Neural cell (in vitro differentiated cells): ENCODE results near the gene MAP7D1.

ENCODE experiments used
- EZH2 ChIP-seq: fragments of 200-600, 300-800 bp; shearing (Covaris generic), sonication (generic); IDR thresholded peaks from 2 replicates; pipeline ENCODE4 v1.6.1; 2014; ENCODE audit warnings: antibody characterized with exemption, low read length, borderline replicate concordance, mild to moderate bottlenecking; ENCODE audit not compliant: insufficient read depth, poor library complexity, severe bottlenecking
- POLR2AphosphoS5 ChIP-seq: IDR thresholded peaks from 2 replicates; pipeline ENCODE4 v1.6.1; 2012
- RAD21 ChIP-seq: fragments of 450-650 bp; conservative IDR thresholded peaks from 2 replicates; pipeline ENCODE4 v1.6.1; 2014; ENCODE audit warnings: antibody characterized with exemption, mild to moderate bottlenecking, moderate library complexity
- TF ChIP-seq, protein P1 (sequence below): fragments of 450-650 bp; IDR thresholded peaks from 2 replicates; pipeline ENCODE4 v1.5.1; 2014; ENCODE audit warnings: antibody characterized with exemption, mild to moderate bottlenecking, moderate library complexity; ENCODE audit not compliant: poor library complexity, severe bottlenecking

DNA sequence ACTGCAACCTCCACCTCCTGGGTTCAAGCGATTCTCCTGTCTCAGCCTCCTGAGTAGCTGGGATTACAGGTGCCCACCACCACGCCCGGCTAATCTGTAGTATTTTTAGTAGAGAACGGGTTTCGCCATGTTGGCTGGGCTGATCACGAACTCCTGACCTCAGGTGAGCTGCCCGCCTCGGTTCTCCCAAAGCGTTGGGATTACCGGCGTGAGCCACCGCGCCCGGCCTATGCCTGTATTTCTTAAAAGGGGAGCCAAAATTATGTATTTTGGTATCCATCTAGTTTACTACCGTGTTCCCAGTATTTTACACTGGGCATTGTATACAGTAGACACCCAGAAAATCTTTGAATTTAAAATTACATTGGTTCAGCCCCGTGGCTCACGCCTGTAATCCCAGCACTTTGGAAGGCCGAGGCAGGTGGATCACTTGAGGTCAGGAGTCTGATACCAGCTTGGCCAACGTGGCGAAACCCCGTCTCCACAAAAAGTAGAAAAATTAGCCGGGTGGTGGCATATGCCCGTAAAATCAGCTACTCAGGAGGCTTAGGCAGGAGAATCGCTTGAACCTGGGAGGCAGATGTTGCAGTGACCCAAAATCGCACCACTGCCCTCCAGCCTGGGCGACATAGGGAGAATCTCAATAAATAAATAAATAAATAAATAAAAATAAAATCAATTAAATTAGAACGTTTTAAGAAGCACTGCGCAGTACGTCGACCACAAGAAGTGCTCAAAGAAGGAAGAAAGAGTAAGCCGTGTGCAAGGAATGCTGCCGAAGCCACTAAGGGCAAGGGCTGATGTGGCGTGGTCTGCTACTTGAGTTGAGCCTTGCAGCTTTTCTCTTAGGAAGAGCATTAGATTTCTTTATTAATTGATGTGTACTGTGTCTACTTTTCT, 66.8 kb downstream of the MAP7D1 start:
- TF ChIP-seq, protein P1, sequence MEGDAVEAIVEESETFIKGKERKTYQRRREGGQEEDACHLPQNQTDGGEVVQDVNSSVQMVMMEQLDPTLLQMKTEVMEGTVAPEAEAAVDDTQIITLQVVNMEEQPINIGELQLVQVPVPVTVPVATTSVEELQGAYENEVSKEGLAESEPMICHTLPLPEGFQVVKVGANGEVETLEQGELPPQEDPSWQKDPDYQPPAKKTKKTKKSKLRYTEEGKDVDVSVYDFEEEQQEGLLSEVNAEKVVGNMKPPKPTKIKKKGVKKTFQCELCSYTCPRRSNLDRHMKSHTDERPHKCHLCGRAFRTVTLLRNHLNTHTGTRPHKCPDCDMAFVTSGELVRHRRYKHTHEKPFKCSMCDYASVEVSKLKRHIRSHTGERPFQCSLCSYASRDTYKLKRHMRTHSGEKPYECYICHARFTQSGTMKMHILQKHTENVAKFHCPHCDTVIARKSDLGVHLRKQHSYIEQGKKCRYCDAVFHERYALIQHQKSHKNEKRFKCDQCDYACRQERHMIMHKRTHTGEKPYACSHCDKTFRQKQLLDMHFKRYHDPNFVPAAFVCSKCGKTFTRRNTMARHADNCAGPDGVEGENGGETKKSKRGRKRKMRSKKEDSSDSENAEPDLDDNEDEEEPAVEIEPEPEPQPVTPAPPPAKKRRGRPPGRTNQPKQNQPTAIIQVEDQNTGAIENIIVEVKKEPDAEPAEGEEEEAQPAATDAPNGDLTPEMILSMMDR, result no peak
- TF ChIP-seq POLR2AphosphoS5 (no peak), RAD21 (no peak), EZH2 (no peak)
